ENCODE results near the gene GPR68.

DNA sequence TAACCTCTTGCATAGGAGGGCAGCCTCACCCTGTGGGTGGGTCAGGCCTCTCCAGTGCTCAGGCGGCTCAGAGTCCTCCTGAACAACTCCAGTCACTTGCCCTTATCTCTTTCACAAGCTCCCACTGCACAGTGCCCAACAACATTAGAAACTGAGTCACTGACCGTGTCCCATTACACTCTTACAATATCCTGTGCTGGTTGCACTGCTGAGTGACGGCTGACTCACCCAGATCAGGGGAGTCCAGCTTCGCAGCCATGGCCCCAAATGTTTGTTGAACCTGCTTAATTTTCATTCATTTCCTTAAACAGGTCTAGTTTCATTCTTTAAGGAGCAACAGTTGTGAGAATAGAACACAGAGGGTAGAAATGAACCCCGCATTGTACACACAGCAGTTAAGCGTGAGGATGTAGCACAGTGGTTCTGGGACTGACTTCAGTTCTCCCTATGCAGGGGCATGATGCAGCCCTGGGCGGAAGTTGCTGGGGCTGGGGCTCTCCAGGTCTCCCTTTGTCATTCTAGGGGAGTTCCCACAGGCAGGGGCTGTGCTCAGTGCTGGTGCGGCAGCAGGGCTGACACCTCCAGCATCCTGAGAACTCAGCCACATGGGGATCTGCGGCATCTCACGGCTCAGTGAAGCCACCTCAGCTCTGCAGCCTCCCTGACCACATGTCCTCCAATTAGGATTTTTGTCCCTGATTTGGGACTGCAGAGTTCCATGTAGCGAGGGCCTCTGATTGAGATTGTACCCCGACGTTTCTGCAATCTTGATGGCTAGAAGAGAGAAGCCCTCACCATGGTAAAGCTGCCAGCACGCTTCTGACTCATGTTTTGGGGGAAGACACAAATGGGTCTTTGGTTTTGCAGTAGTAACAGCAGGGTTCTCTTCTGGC lies 16.1 kb downstream of the GPR68 start:
- TF ChIP-seq, protein P1, sequence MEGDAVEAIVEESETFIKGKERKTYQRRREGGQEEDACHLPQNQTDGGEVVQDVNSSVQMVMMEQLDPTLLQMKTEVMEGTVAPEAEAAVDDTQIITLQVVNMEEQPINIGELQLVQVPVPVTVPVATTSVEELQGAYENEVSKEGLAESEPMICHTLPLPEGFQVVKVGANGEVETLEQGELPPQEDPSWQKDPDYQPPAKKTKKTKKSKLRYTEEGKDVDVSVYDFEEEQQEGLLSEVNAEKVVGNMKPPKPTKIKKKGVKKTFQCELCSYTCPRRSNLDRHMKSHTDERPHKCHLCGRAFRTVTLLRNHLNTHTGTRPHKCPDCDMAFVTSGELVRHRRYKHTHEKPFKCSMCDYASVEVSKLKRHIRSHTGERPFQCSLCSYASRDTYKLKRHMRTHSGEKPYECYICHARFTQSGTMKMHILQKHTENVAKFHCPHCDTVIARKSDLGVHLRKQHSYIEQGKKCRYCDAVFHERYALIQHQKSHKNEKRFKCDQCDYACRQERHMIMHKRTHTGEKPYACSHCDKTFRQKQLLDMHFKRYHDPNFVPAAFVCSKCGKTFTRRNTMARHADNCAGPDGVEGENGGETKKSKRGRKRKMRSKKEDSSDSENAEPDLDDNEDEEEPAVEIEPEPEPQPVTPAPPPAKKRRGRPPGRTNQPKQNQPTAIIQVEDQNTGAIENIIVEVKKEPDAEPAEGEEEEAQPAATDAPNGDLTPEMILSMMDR (IDR thresholded peaks at IDR 0.05): no peak
- TF ChIP-seq REST (IDR thresholded peaks at IDR 0.05; ENCODE audit: insufficient read depth in 1 of 2, low read depth in 2 of 2, low read length in 1 of 2) (no peak), TCF7L2 (IDR thresholded peaks at IDR 0.05; ENCODE audit: low read depth, low read length) (no peak)

Data from Panc1 (cell line).